Parathyroid adenoma (tissue), 2 donors: ENCODE data around the gene ANKS4B.

Experiments used
- H2AFZ ChIP-seq: fragments of 300-600 bp; sonication (generic); one replicate; pipeline ENCODE4 v1.7.0; 2017; ENCODE audit warnings: antibody characterized with exemption, mild to moderate bottlenecking
- H3K27ac ChIP-seq: fragments of 300-600 bp; sonication (generic); one replicate; pipeline ENCODE4 v1.7.0; 2017
- H3K27me3 ChIP-seq: fragments of 300-600 bp; sonication (generic); one replicate; pipeline ENCODE4 v1.7.0; 2017; ENCODE audit warnings: low read length; ENCODE audit not compliant: control insufficient read depth, insufficient read depth
- H3K36me3 ChIP-seq: fragments of 300-600 bp; sonication (generic); one replicate; pipeline ENCODE4 v1.7.0; 2017; ENCODE audit warnings: low read length; ENCODE audit not compliant: control insufficient read depth, insufficient read depth
- H3K4me1 ChIP-seq: fragments of 300-600 bp; sonication (generic); one replicate; pipeline ENCODE4 v1.7.0; 2017; ENCODE audit warnings: control low read depth
- H3K4me2 ChIP-seq: fragments of 300-600 bp; sonication (generic); one replicate; pipeline ENCODE4 v1.7.0; 2017; ENCODE audit warnings: low read length
- H3K4me3 ChIP-seq: fragments of 300-600 bp; sonication (generic); one replicate; pipeline ENCODE4 v1.7.0; 2017; ENCODE audit warnings: low read depth, low read length
- H3K79me2 ChIP-seq: fragments of 300-600 bp; sonication (generic); one replicate; pipeline ENCODE4 v1.7.0; 2017; ENCODE audit warnings: control low read depth
- H3K9ac ChIP-seq: fragments of 300-600 bp; sonication (generic); one replicate; pipeline ENCODE4 v1.7.0; 2017; ENCODE audit warnings: mild to moderate bottlenecking
- H3K9me3 ChIP-seq: fragments of 300-600 bp; sonication (generic); one replicate; pipeline ENCODE4 v1.7.0; 2017; ENCODE audit warnings: low read length; ENCODE audit not compliant: control insufficient read depth
- CTCF ChIP-seq: fragments of 300-600 bp; sonication (generic); IDR thresholded peaks from one replicate; pipeline ENCODE4 v1.7.0; 2017; ENCODE audit warnings: antibody characterized with exemption, mild to moderate bottlenecking
- donor health status: primary hyperparathyroidism.

ANKS4B gene

GRCh38 chr16:21206550-21206949 is 26.9 kb upstream of the ANKS4B start:
- Histone ChIP-seq H3K4me1 (no peaks in the 10 kb centered on the region), H3K27ac (no peak overlapping the region), H3K27me3 (no peaks in the 10 kb centered on the region), H3K4me3 (no peak overlapping the region), H3K9ac (no peak overlapping the region), H3K79me2 (no peaks in the 10 kb centered on the region), H3K9me3 (no peaks in the 10 kb centered on the region), H2AFZ (no peak overlapping the region), H3K36me3 (no peaks in the 10 kb centered on the region), H3K4me2 (no peak overlapping the region)
- TF ChIP-seq CTCF = no peak

GRCh38 chr16:21208446-21209230 is 24.9 kb upstream of the ANKS4B start:
- Histone ChIP-seq H3K79me2 (no peaks in the 10 kb centered on the region), H3K9ac (no peak overlapping the region), H3K4me1 (no peaks in the 10 kb centered on the region), H3K27ac (no peak overlapping the region), H3K9me3 (no peaks in the 10 kb centered on the region), H3K4me3 (no peak overlapping the region), H2AFZ (no peak overlapping the region), H3K4me2 (no peak overlapping the region), H3K27me3 (no peaks in the 10 kb centered on the region), H3K36me3 (no peaks in the 10 kb centered on the region)
- TF ChIP-seq CTCF = no peak

- Histone ChIP-seq H3K27me3 (no peaks in the 10 kb centered on the region), H3K4me3 (no peak within 1 kb of the TSS), H3K79me2 (no peaks in the 10 kb centered on the region), H3K4me2 (no peak within 1 kb of the TSS), H2AFZ (no peak within 1 kb of the TSS), H3K9me3 (no peaks in the 10 kb centered on the region), H3K4me1 (no peaks in the 10 kb centered on the region), H3K9ac (no peak within 1 kb of the TSS), H3K36me3 (no peaks in the 10 kb centered on the region), H3K27ac (no peak within 1 kb of the TSS)
- TF ChIP-seq CTCF = no peak
These were observed 22.0 kb upstream of the ANKS4B start, which contains the start of gene ZP2 for GRCh38 chr16:21211486-21211885. Gene ZP2 (minus strand): TSS chr16:21211574. CDS start chr16:21211547, 27 bp downstream.

GRCh38 chr16:21214086-21214485 is 19.4 kb upstream of the ANKS4B start:
- H3K4me3 ChIP-seq = no peak overlapping the region
- no peaks in the 10 kb centered on the region for H3K79me2 ChIP-seq
- no peaks in the 10 kb centered on the region for H3K27me3 ChIP-seq
- no peaks in the 10 kb centered on the region for H3K9me3 ChIP-seq
- no peak for TF ChIP-seq CTCF
- no peak overlapping the region for H3K27ac ChIP-seq
- no peak overlapping the region for H3K4me2 ChIP-seq
- H2AFZ ChIP-seq = no peak overlapping the region
- no peak overlapping the region for H3K9ac ChIP-seq
- H3K4me1 ChIP-seq = no peaks in the 10 kb centered on the region
- no peaks in the 10 kb centered on the region for H3K36me3 ChIP-seq

GRCh38 chr16:21217121-21217520 is 16.4 kb upstream of the ANKS4B start:
- Histone ChIP-seq H3K79me2 (no peaks in the 10 kb centered on the region), H3K27ac (no peak overlapping the region), H3K4me3 (no peak overlapping the region), H3K4me1 (no peaks in the 10 kb centered on the region), H2AFZ (no peak overlapping the region), H3K36me3 (no peaks in the 10 kb centered on the region), H3K9ac (no peak overlapping the region), H3K9me3 (no peaks in the 10 kb centered on the region), H3K27me3 (no peaks in the 10 kb centered on the region), H3K4me2 (no peak overlapping the region)
- TF ChIP-seq CTCF = no peak
